Erythroblast (primary cell): ENCODE measurements around the gene AKAP6.

Experiments
- GATA1 ChIP-seq: IDR thresholded peaks from 2 replicates; pipeline ENCODE4 v1.6.1; 2011; ENCODE audit warnings: low read depth, mild to moderate bottlenecking, control low read depth, low read length, moderate library complexity
- POLR2A ChIP-seq: IDR thresholded peaks from 2 replicates; pipeline ENCODE4 v1.6.1; 2011; ENCODE audit warnings: mild to moderate bottlenecking, low read length

DNA sequence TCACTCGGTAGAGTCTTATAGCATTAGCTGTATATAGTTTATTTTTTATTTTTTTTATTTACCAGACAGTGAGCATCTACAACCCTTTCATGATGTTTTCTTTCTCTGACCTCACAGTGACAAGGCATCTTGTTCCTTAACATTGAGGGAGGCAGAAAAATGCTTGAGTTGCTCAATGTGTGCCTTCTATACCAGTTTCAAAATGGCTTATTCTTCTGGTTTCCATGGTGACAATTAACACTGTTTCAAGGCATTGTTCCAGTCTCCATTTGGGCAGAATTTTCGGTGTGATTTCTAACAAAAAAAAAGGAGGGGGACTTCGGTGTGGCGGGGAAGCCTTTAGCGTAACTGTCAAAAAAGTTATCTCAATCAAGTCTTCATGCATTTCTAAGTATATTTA lies 399.9 kb downstream of the AKAP6 start:
- TF ChIP-seq POLR2A: no peak
- TF ChIP-seq GATA1: no peak
